ENCODE measurements around the gene CACNG3. TPM values are rescaled to one million over a fixed set of nuclear protein-coding genes. Genes with fewer than 3 reads are reported as not detected.

The CACNG3 gene
- total and polyA plus RNA-seq, 2 of the 13 experiments (the other 11 are each of a cell fraction or from before 2014, with no cell fraction given) = not detected

DNA sequence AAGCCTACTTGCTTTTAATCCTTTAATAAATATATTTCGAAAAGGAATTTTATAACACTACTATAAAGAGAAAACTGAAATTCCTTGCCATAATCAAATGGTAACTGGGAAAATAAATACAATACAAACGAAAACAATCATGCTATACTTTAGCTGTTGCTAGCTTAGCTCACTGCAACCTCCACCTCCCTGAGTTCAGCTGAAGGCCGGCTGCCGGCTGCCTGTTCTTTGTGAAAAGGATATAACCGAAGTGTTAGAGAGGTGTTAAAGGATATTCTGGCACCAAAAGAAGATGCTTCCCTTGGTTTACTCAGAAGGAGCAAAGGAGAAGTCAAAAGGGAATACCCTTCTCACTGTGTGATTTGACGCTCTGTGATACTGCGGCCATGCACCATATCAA lies 108.5 kb downstream of the CACNG3 start (continued):
- TF ChIP-seq ZBTB40 (IDR thresholded peaks at IDR 0.05) = no peak
- no peak for TF ChIP-seq ZBTB40 (CRISPR knock-in tag; IDR thresholded peaks at IDR 0.05)
- TF ChIP-seq ZNF547 (CRISPR knock-in tag; IDR thresholded peaks at IDR 0.05) = no peak

DNA sequence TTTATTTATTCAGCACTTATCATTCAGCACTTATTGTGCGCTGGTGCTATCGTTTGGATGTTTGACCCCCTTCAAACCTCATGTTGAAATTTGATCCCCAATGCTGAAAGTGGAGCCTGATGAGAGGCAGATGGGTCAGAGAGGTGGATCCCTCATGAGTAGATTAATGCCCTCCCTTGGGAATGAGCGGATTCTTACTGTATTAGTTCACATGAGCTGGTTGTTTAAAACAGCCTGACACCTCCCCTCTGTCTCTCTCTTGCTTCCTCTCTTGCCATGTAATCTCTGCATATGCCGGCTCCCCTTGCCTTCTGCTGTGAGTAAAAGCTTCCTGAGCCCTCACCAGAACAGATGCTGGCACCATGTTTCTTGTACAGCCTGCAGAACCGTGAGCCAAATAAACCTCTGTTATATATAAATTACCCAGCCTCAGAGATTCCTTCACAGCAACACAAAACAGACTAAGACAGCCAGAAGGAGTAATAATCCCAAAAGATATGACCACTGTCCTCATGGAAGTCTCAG lies 111.1 kb downstream of the CACNG3 start:
- CTCF ChIA-PET (ENCODE audit: low intra/inter-chr PET ratio, low total read pairs) = no interaction called here
- no peak for ATAC-seq
- TF ChIP-seq, protein P1, sequence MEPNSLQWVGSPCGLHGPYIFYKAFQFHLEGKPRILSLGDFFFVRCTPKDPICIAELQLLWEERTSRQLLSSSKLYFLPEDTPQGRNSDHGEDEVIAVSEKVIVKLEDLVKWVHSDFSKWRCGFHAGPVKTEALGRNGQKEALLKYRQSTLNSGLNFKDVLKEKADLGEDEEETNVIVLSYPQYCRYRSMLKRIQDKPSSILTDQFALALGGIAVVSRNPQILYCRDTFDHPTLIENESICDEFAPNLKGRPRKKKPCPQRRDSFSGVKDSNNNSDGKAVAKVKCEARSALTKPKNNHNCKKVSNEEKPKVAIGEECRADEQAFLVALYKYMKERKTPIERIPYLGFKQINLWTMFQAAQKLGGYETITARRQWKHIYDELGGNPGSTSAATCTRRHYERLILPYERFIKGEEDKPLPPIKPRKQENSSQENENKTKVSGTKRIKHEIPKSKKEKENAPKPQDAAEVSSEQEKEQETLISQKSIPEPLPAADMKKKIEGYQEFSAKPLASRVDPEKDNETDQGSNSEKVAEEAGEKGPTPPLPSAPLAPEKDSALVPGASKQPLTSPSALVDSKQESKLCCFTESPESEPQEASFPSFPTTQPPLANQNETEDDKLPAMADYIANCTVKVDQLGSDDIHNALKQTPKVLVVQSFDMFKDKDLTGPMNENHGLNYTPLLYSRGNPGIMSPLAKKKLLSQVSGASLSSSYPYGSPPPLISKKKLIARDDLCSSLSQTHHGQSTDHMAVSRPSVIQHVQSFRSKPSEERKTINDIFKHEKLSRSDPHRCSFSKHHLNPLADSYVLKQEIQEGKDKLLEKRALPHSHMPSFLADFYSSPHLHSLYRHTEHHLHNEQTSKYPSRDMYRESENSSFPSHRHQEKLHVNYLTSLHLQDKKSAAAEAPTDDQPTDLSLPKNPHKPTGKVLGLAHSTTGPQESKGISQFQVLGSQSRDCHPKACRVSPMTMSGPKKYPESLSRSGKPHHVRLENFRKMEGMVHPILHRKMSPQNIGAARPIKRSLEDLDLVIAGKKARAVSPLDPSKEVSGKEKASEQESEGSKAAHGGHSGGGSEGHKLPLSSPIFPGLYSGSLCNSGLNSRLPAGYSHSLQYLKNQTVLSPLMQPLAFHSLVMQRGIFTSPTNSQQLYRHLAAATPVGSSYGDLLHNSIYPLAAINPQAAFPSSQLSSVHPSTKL (CRISPR knock-in tag; IDR thresholded peaks at IDR 0.05) = no peak

More for the DNA sequence above, 111.1 kb downstream of the CACNG3 start:
- Histone ChIP-seq H3K4me3 (replicated peaks in 1 of 3; ENCODE audit: insufficient read depth in 1 of 3, low read depth in 2 of 3, low read length in 3 of 3) (no peak overlapping the region), H3K79me2 (ENCODE audit: insufficient read depth, low read length) (no peaks in the 10 kb centered on the region), H4K20me1 (ENCODE audit: insufficient read depth, low read length) (no peaks in the 10 kb centered on the region), H3K27me3 (ENCODE audit: control insufficient read depth in 1 of 2, insufficient read depth in 2 of 2, low read length in 2 of 2) (peaks cover 0 to 27% of the 10 kb centered on the region in 2 experiments; a peak in 3 of 5 replicates), H3K36me3 (replicated peaks in 1 of 2; ENCODE audit: control insufficient read depth in 1 of 2, insufficient read depth in 2 of 2, low read length in 2 of 2) (no peaks in the 10 kb centered on the region), H3K9ac (ENCODE audit: insufficient read depth, low read depth, low read length) (no peak overlapping the region), H3K27ac (ENCODE audit: extremely low read length, insufficient read depth, low read length) (no peak overlapping the region), H3K4me1 (ENCODE audit: insufficient read depth, low read length) (no peaks in the 10 kb centered on the region), H3K9me3 (ENCODE audit: low read length) (no peaks in the 10 kb centered on the region), H2AFZ (ENCODE audit: low read length) (no peak overlapping the region), H3K4me2 (ENCODE audit: low read depth, low read length) (no peak overlapping the region)
- POLR2A ChIA-PET = interaction anchor here (0.7 kb wide), 1 partner anchor 196 kb away, joined by 3 read pairs; no protein-coding TSS in a partner anchor
- FAIRE-seq (no peak), DNase-seq (ENCODE audit: low spot score) (no peak)
- intact Hi-C loops (cut with micrococcal nuclease; ENCODE audit: unreplicated experiment) = no loop called here
- 38% methylated on average over 5 of the region's 5 CpGs for WGBS (ENCODE audit: low lambda C conversion rate)
- in situ Hi-C loops (cut with HindIII; ENCODE audit: extremely low pct_ligation_motif_present, low pct_unique_long_range_greater_than_20kb) = no loop called here
- BruUV-seq (replicated peaks) = no TSS peak
